Activated CD8-positive, alpha-beta memory T cell treated with anti-CD3 and anti-CD28 coated beads for 24 hours (primary cell): ENCODE results near the gene FAM3D.
"Not testable (repeated sequence)": the region's sequence is repeated elsewhere in the genome, so short reads cannot be mapped to it uniquely, and the experiment has no call there.

ENCODE experiments used
- DNase-seq: peaks from one replicate; pipeline ENCODE4 v3.0.0-alpha.2; 2020

Gene FAM3D, protein sequence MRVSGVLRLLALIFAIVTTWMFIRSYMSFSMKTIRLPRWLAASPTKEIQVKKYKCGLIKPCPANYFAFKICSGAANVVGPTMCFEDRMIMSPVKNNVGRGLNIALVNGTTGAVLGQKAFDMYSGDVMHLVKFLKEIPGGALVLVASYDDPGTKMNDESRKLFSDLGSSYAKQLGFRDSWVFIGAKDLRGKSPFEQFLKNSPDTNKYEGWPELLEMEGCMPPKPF

DNA sequence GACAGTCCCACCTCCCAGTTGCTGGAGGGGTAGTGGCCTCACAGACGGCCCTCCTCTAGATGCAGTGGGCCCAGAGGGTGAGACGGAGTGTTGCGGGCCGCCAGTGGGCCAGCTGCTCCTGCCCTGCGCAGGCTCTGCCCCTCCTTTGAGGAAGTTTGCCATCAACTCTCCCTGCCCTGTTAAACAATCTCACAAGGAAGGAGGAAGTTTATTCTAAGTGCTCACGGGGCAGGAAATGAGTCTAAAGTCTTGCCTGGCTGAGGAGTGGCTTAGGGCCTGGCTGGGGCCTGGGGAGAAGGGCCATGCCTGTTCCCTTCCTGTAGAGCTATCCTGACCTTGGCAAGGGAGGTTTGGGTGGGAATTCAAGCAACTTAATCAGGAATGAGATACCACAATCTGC is at the start of gene FAM3D:
FAM3D (minus strand) TSS at position 92 of the 400 bp plus-strand sequence. CDS start 11,211 bp downstream, outside the sequence.
- no peak for DNase-seq

DNA sequence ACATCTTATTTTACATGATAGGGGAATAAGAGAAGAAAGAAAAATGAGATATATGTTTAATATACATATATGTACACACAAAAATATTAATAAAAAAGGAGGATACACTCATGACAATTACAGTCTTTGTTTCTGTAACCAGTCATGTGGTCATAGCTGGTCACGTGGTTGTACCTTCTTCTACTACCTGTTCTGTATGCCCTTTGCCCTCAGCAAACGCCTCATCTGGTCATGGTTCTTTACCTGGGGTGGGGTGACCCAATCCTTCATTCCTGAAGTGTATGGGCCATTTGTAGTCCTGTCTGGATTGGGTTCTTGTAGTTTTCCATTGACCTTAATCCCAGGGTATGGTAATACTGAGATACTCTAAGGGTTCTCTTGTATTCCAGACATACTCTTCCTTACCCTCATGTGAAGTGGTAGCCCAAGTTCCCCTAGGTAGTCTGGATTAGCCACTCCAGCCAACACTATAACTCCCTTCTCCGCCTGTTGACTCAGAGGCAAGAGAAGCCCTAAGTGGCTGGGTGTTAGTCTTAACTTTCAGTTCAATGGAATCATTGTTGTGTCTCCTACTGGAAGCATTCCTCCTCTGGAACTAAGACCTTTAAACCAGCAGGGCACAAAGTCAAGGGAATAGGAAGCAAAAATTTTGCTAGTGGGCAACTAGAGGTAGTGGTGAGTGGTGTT is 47.3 kb upstream of the FAM3D start:
- DNase-seq, result no peak

DNA sequence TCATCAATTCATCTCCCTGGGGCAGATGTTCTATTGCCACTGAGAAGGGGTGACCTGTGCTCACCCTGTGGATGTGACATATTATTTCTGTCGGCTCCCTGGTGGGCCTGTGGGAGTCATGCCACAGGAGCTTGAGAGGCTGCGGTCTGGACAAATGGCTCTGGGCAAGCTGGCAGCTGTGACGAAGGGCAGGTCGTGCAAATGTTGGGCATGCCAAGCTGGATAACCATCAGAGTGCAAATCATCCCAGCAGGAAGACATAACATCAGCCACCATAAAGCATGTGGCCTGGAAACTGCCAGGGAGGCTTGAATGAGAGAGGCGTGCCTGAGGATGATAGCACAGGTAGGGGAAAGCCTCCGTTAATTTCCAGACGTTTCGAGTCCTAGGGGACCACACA is 45.3 kb upstream of the FAM3D start:
- DNase-seq, result no peak

DNA sequence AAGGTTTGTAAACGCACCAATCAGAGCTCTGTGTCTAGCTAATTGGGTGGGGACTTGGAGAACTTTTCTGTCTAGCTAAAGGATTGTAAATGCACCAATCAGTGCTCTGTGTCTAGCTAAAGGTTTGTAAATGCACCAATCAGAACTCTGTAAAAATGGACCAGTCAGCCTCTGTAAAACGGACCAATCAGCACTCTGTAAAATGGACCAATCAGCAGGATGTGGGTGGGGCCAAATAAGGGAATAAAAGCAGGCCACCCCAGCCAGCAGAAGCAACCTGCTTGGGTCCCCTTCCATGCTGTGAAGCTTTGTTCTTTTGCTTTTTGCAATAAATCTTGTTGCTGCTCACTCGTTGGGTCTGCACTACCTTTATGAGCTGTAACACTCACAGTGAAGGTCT is 42.4 kb upstream of the FAM3D start:
- DNase-seq, result not testable (repeated sequence)

DNA sequence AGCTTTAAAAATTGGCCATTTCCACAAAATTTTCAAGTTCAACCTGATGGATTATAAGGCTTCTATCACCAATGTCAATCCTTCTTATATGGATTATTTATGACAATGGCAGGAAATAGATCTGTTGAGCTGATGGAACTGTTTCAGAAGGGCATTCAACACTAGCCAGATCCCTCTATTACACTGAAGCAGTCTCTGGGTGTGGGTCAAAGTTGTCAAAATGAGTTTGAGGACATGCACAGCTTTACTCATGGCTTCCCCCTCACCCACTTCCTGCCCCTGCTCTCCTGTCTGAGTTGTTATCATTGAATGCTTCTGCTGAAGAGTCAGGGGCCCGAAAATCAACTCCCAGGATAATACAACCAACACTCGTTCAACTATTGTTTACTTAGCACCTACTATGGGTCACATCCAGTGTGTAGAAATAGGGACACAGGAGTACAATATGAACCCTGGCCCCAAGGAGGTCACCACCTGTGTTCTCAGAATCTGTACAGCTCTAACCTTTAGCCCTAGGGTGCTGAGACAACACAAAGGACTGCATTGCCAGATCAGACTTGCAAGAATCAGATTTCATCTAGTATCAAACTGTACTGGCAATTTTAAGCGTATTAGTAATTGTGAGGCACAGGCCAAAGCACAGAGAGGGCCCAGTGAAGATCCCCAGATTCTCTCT is 41.7 kb upstream of the FAM3D start:
- no peak for DNase-seq

DNA sequence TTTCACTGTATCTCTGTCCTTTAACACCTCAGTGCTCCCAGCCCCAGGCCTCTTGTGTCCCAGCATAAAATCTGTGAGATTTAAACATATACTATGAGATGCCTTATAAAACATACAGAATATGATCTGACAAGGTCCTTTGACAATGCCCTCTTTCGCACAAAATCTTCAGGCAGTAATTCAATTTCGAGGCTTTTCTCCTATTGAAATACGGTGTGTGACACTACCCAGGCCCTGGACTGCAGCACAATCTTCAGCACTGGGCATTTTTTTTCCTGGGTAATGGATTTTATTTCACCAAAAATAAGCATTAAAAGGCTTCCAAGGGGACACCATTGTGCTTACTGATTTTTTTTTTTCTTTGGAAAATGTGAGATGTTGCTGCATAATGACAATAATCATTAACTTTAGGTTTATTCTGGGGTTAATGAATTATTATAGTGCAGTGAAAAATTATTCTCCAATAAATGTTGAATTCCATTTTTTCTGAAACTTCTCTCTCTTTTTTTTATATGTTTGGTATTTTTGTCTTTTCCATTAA is 40.9 kb upstream of the FAM3D start:
- no peak for DNase-seq

DNA sequence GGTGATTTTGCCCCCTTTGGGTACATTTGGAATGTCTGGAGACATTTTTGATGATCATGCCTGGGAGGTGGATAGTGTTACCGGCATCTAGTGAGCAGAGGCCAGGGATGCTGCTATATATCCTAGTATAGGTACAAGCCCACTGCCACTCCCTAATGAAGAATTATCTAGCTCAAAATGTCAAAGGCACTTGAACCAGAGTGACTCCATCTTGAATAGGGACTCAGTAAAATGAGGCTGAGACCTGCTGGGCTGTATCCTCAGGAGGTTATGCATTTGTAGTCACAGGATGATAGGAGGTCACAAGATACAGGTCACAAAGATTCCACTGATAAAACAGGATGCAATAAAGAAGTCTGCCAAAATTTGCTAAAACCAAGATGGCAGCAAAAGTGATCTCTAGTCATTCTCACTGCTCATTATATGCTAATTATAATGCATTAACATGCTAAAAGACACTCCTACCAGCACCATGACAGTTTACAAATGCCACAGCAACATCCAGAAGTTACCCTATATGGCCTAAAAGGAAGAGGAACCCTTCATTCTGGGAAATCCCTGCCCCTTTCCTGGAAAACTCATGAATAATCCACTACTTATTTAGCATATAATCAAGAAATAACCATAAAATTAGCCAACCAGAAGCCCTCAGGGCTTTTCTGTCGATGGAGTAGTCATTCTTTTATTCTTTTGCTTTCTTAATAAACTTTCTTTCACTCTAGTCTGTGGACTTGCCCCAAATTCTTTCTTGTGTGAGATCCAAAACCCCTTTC is 40.0 kb upstream of the FAM3D start:
- DNase-seq, result no peak

DNA sequence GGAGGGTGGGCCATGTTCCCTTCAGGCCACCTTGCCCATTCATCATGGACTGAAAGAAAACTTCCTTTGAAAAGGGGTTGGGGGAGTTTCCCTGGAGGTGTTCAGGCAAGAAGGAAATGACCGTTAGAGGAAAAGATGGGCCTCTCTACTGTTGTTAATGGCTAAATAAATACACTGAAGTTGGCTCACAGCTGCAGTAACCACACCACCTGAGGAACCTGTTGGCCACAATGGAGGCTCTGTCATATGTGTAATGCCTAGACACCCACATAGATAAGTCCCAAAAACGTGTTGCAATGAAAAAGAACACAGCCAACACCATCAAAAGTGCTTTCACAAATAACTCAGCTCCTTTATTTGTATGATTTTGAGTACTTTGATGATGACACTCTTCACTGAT is 38.2 kb upstream of the FAM3D start:
- DNase-seq, result no peak

DNA sequence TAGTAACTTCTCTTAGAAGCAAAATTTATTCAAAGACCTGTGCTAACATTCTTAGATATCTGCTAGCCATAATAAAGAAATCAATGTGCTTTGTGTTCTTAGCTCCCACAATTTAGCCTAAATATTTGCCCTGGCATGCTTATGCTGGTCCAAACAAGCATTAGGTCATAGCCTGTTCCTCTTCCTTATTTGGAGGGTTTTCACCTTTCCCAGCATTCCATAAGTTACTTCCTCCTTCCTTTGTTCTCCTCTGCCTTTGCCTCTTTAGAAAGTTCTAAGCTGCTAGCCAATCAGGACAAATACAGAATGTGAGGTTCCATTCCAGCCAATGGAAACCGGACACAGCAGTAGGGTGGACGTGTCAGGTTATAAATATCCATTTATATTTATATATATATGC is 37.7 kb upstream of the FAM3D start:
- DNase-seq, result not testable (repeated sequence)

DNA sequence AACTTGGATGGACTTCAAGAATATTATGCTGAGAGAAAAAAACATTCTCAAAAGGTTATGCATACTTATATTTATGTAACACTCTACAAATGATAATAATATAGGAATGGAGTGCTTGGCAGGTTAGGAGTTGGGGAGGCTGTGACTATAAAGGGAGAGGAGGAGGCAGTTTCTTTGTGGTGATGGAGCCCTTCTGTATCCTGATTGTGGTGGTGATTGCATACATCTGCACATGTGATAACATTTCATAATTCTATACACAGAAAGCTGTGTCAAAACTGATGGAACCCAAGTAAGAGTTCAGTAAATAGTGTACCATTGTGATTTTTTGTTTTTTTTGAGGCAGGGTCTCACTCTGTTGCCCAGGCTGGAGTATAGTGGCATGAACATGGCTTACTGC is 31.7 kb upstream of the FAM3D start:
- no peak for DNase-seq

DNA sequence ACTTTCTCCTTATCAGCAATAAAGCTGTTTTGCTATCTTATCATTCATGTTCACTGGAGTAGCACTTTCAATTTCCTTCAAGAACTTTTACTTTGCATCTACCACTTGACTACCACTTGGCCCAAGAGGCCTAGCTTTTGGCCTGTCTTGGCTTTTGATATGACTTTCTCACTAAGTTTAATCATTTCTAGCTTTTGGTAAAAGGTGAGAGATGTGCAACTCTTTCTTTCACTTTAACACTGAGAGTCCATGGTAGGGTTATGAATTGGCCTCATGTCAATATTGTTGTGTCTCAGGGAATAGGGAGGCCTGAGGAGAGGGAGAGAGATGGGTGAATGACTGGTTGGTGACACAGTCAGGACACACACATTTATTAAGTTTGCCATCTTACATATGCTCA is 31.0 kb upstream of the FAM3D start:
- DNase-seq, result no peak

DNA sequence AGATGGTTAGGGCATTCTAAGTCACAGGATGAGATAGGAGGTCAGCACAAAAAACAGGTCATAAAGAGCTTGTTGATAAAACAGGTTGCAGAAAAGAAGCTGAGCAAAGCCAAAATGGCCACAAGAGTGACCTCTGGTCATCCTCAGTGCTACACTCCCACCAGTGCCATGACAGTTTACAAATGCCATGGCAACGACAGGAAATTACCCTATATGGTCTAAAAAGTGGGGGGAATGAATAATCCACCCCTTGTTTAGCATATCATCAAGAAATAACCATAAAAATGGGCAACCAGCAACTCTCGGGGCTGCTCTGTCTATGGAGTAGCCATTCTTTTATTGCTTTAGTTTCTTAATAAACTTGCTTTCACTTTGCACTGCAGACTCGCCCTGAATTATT is 30.2 kb upstream of the FAM3D start:
- DNase-seq, result not testable (repeated sequence)

DNA sequence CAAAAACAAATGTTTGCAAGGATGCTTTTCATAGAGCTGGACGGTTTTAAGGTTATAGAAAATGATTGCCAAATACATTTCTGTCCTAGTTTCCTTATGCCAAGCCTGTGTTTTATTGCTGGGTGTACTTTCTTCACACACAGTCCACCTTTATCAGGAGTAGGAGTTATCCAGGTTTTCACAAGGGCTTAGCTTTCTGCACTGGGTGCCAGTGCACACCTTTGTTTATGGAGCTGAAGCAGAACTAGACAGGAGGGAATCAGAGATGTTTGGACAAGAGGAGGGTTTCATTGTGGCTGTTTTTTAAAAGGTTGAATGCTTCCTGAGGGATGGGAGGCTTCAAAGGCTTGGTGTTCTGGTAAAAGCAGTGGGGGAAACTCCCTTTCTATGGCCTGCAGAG is 29.5 kb upstream of the FAM3D start:
- no peak for DNase-seq

DNA sequence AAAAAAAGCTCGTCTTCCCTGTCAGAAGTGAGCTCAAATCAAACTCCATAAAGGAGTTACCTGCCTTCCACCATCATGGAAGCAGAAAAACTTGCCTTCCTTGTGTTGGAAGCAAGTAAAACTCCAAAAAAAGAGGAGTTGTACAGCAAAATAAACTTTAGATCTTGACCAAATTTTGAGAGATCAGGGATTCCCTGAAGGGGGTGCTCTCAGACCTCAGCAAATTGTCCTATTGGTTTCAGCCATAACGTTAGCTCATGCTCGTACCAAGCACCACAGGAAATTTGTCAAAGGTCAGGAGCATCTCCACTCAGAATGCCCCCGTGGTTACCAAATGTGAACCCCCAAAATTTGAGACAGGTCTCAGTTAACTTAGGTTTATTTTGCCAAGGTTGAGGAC is 28.7 kb upstream of the FAM3D start:
- not testable (repeated sequence) for DNase-seq

DNA sequence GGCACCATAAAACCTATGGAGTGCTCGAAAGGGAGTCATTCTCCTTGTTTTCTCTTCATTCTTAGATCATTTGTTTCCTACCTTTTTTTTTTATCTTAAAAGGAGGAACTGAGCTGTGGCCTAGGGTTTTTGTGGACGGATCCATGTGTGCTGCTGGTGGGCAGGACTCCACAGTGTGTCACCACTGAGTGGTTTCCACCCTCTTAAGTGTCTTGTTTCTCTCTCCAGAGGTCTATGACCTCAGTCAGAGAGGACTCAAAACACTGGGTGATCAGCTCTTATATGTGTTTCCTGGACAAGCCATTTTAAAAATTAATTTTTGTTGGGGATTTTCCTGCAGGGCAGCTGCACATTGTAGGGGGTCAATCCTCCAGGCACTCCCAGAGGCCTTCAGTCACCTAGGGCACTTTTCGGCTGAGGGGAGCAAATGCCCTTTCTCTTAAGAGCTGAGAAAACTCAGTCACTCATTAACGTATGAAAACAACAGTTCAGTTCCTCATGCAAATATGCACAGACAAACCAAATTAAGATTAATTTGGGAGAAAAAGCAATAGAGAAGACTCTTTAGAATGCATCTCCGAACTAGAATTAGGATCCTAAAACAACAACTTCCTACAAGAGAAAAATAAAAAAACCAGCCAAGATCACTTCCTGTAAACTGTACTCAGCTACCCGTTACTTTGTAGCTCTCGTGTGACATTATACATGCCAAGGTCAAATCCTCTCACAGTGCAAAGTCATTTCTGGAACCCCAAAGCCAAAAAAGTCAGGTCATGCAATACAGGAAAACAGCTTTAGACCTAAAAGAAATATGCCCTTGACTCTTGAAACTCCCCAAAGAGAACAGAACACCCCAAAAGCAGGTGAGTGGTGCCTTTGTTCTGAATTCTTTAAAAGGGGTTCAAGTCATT is 27.6 kb upstream of the FAM3D start:
- no peak for DNase-seq

DNA sequence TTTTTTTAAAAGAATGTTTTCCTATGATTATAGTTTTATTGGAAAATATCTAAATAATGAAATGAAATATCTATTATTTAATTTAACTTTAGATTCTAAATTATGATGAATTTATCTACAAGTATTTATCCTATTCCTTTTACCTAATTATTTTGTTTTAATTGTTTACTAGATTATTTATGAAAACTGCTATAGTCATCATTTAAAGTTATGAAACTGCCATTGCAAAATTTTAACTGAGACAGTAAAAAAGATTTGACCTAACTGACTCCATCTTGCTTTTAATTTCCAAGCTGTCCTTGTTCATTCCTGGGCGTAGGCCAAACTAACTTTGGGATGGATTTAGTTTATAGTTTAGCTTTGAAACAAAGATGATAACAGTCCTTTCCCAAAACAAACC is 25.9 kb upstream of the FAM3D start:
- no peak for DNase-seq

DNA sequence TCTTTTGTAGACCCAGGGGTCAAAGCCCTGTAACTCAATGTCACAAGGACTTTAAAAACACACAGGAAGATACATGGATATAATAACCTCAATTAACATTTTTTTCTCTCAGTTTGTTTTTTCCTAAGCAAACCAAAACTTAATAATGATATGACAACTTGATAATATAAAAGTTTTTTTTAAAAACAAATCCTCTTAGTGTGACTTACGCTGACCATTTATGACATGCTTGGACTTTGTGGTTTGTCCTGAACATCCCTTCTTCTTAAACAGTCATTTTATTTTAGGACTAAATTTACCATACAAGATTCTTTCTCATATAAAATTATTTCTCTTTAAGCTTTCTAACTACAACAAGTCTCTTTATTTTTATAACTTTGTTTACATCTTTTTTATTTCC is 25.4 kb upstream of the FAM3D start:
- DNase-seq, result no peak

DNA sequence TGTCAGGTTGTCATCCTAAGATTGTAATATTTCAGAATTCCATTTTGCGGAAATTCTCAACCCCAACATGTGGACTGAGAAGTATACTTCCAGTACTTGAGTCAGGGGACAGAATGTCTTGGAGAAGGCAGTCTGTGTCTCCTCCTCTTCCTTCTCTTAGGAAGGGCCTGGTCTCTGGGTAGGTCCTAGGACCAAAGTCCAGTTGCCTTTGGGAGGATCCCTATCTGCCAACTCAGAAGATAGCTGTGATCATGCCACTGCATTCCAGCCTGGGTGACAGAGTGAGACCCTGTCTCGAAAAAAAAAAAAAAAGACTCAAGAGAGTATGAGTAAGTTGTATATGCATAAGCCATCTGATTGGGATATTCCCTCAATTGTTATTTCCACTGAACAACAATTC is 23.9 kb upstream of the FAM3D start:
- no peak for DNase-seq

DNA sequence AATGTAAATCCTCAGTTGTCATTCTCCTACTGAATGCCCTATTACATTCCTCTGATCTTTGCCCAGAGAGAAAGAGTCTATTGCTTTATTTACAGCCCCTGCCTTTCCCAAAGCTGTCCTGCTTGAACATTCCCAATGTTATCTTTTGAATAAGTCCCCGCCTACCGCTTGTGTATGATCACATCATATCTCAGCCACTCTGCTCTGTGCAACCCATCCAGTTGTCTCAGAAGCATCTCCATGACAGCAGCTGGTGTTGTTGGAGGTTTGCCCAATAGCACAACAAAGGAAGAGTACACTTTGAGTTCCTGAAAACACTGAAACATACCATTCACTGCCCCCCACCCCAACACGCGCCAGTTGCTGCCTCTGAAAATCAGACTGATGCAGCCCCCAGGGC is 22.0 kb upstream of the FAM3D start:
- no peak for DNase-seq

DNA sequence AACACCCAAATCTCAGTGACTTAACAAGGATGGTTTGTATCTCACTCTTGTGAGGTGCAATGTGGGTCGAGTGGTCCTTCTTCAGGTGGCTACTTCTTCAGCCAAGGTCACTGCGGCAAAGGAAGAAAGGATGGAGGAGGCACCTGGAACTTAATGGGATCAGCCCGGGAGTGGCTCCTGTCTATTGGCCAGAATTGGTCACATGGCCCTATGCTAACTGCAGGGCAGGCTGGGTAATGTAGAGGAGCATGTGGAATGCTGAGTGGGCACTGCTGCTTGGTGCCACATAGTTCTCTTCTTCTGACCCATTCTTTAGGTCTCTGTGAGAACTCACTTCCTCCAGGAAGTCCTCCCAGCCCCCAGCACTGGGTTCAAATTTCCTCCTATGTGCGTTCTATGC is 20.3 kb upstream of the FAM3D start:
- no peak for DNase-seq

DNA sequence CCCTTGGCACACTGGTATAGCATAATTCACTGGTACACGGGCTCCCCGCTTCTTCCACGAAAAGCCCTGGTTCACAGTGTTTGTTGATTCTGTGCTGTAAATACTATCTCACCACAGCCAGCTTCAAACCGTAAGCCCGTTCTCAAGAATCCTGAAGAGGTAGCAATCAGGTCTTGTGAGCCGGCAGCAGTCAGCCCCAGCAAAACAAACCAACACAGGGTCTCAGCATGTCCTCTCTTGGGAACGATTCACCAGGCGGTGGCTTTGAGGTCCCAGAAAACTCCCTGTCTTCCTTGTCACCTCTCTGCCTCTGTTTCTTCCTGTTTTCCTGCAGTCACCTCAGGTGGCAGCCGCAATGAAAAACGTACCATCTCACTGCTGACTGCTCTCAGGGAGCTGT is 19.1 kb upstream of the FAM3D start:
- DNase-seq, result no peak

DNA sequence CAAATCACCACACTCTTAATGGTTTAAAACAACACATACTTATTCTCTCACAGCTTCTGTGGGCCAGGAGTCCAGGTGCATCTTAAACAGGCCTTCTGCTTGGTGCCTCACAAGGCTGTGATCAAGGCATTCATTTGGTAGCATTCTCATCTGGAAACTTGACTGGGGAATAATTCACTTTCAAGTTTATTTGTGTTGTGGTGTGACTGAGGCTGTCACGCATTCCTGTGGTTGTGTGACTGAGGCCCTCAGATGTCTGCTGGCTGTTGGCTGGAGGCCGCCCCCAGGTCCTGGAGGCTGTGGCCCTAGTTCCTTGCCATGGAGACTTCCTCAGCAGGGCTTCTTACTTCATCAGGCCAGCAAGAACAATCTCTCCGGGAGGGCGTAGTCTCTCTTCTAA is 16.9 kb upstream of the FAM3D start:
- DNase-seq, result no peak
